ENCODE data around the gene GTF2E1.

DNA sequence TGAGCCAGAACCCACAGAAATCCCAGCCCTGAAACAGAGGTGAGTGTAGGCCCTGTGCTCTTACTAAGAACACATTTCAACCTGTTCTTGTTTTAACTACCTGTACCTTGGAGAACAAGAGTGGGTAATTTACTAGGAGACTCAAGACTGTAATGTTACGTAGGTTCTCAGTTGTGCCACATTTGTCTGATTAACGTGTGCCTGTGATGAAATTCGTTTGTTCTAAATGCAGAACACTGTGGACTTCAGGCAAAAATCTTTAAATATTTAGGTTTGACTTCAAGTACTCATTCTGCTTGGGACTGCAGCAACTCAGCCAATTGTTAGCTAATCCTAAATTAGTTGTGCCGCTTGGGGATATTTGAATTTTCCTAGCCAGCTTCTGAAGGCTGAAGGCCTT, 28.3 kb downstream of the GTF2E1 start:
- TF ChIP-seq ESRRA (IDR thresholded peaks at IDR 0.05; ENCODE audit: borderline replicate concordance, low read depth), result no peak
- no peak for TF ChIP-seq ETV6 (IDR thresholded peaks at IDR 0.05; ENCODE audit: borderline replicate concordance in 1 of 2, low read depth in 2 of 2, low read length in 1 of 2)
- TF ChIP-seq ETV6 (CRISPR knock-in tag; IDR thresholded peaks at IDR 0.05; ENCODE audit: borderline replicate concordance), result no peak
- no peak for TF ChIP-seq SRSF7 (optimal IDR thresholded peaks at IDR 0.05; ENCODE audit: low read depth, low read length)
- TF ChIP-seq BDP1 (IDR thresholded peaks at IDR 0.05; ENCODE audit: insufficient read depth, insufficient read length), result no peak
- TF ChIP-seq SREBF2 (CRISPR knock-in tag; IDR thresholded peaks at IDR 0.05), result no peak
- TF ChIP-seq POLR2A (conservative IDR thresholded peaks at IDR 0.05), result no peak
- no peak for TF ChIP-seq CREB5 (CRISPR knock-in tag; IDR thresholded peaks at IDR 0.05)
- no peak for TF ChIP-seq ZNF589 (CRISPR knock-in tag; IDR thresholded peaks at IDR 0.05; ENCODE audit: low read depth)
- no peak for TF ChIP-seq ZNF121 (CRISPR knock-in tag; conservative IDR thresholded peaks at IDR 0.05)
- no peak for TF ChIP-seq SAP30 (IDR thresholded peaks at IDR 0.05; ENCODE audit: borderline replicate concordance, insufficient read depth, low read depth, low read length, poor library complexity, severe bottlenecking)
- TF ChIP-seq RAD21 (CRISPR knock-in tag; conservative IDR thresholded peaks at IDR 0.05 in 1 of 2, IDR thresholded peaks at IDR 0.05 in 1 of 2), result no peak
